Tibial nerve (tissue), 4 donors: ENCODE data around the gene CABLES1.

ENCODE experiments used
- CTCF ChIP-seq, 5 experiments: fragments of 200-600 bp in 3 of 5; fragments of 450-650 bp in 2 of 5; sonication (generic) in 3 of 5; IDR thresholded peaks; one replicate each; pipeline ENCODE4 v1.5.1; 2016 to 2019; ENCODE audit warnings: antibody characterized with exemption in 5 of 5, mild to moderate bottlenecking in 3 of 5, moderate library complexity in 2 of 5
- EP300 ChIP-seq, 2 donors: sonication (generic); formaldehyde crosslinking; IDR thresholded peaks; one replicate each; pipeline ENCODE4 v1.6.1; 2017; ENCODE audit warnings: antibody characterized with exemption in 2 of 2, mild to moderate bottlenecking in 1 of 2
- POLR2A ChIP-seq, 2 donors: fragments of 450-650 bp; IDR thresholded peaks; one replicate each; pipeline ENCODE4 v1.6.1; 2017; ENCODE audit warnings: antibody characterized with exemption in 2 of 2, mild to moderate bottlenecking in 2 of 2, moderate library complexity in 2 of 2

- TF ChIP-seq EP300 (IDR thresholded peaks at IDR 0.05) (no peak), POLR2A (IDR thresholded peaks at IDR 0.05) (no peak), CTCF (IDR thresholded peaks at IDR 0.05) (no peak)
Observed at GRCh38 chr18:23154823-23155500, 19.7 kb downstream of the CABLES1 start.
